K562 (cell line): Measurements from ENCODE around the gene CDPF1. TPM values are rescaled to one million over a fixed set of nuclear protein-coding genes. Genes with fewer than 3 reads are reported as not detected.

Source experiments
- CEBPG ChIP-seq, 3 experiments: fragments of 200-800 bp in 1 of 3; sonication (Bioruptor generic) in 1 of 3; sonication (generic) in 1 of 3; formaldehyde crosslinking in 1 of 3; IDR thresholded peaks in 2 of 3; conservative IDR thresholded peaks in 1 of 3; 2 replicates each; pipeline versions ENCODE4 v1.6.1 to v1.8.0; 2016 to 2022; ENCODE audit warnings: missing compliant biosample characterization in 2 of 3, missing genetic modification characterization in 2 of 3, mild to moderate bottlenecking in 1 of 3, missing genetic modification reagents in 1 of 3
- E2F1 ChIP-seq: sonication (generic); formaldehyde crosslinking; IDR thresholded peaks from 2 replicates; pipeline ENCODE4 v1.8.1; 2023; ENCODE audit warnings: mild to moderate bottlenecking, missing genetic modification reagents, moderate library complexity
- FOSL1 ChIP-seq: fragments of 200-800 bp; sonication (Bioruptor generic); conservative IDR thresholded peaks from 2 replicates; pipeline ENCODE4 v1.6.1; 2016; ENCODE audit warnings: missing genetic modification characterization, missing compliant biosample characterization
- FOXK2 ChIP-seq, 2 experiments: fragments of 450-650 bp; IDR thresholded peaks in 1 of 2; conservative IDR thresholded peaks in 1 of 2; 2 replicates each; pipeline ENCODE4 v1.6.1; 2016; ENCODE audit warnings: low read depth in 2 of 2, mild to moderate bottlenecking in 1 of 2
- HOXB6 ChIP-seq: fragments of 250-450 bp; sonication (Bioruptor Pico); IDR thresholded peaks from 2 replicates; pipeline ENCODE4 v1.5.1; 2022; ENCODE audit warnings: mild to moderate bottlenecking, borderline replicate concordance
- IFI16 ChIP-seq: fragments of 250-450 bp; sonication (Bioruptor Pico); IDR thresholded peaks from 2 replicates; pipeline ENCODE4 v2.1.2; 2022; ENCODE audit warnings: mild to moderate bottlenecking, inconsistent platforms
- ILK ChIP-seq: fragments of 450-650 bp; IDR thresholded peaks from 2 replicates; pipeline ENCODE4 v1.6.1; 2016; ENCODE audit warnings: missing genetic modification characterization, low read depth, mild to moderate bottlenecking, missing compliant biosample characterization, moderate library complexity, borderline replicate concordance
- KDM2B ChIP-seq: fragments of 250-450 bp; sonication (Bioruptor Pico); IDR thresholded peaks from 2 replicates; pipeline ENCODE4 v1.8.0; 2021; ENCODE audit warnings: mild to moderate bottlenecking, moderate library complexity
- KLF13 ChIP-seq: fragments of 450-650 bp; IDR thresholded peaks from 2 replicates; pipeline ENCODE4 v1.6.1; 2016; ENCODE audit warnings: missing genetic modification characterization, low read depth, mild to moderate bottlenecking, missing compliant biosample characterization, moderate library complexity, borderline replicate concordance
- MAZ ChIP-seq, 2 experiments: fragments of 450-650 bp in 1 of 2; sonication (generic) in 1 of 2; formaldehyde crosslinking; IDR thresholded peaks in 1 of 2; conservative IDR thresholded peaks in 1 of 2; 2 replicates each; pipeline versions ENCODE4 v1.4.0 to v1.5.0; 2020; ENCODE audit warnings: mild to moderate bottlenecking in 1 of 2, missing genetic modification reagents in 1 of 2
- MBD1 ChIP-seq: fragments of 250-450 bp; sonication (Bioruptor Pico); IDR thresholded peaks from 2 replicates; pipeline ENCODE4 v1.8.0; 2022; ENCODE audit warnings: inconsistent platforms
- NCOA4 ChIP-seq: fragments of 450-650 bp; IDR thresholded peaks from 2 replicates; pipeline ENCODE4 v1.6.1; 2018; ENCODE audit warnings: mild to moderate bottlenecking; ENCODE audit not compliant: partially characterized antibody
- RBM14 ChIP-seq: fragments of 200-400 bp; formaldehyde crosslinking; IDR thresholded peaks from 2 replicates; pipeline ENCODE4 v1.6.1; 2018; ENCODE audit warnings: low read depth, mild to moderate bottlenecking, low read length, moderate library complexity, borderline replicate concordance; ENCODE audit not compliant: insufficient read depth
- RBM22 ChIP-seq: fragments of 200-400 bp; formaldehyde crosslinking; IDR thresholded peaks from 2 replicates; pipeline ENCODE4 v1.6.1; 2018; ENCODE audit warnings: low read length, low read depth; ENCODE audit not compliant: poor library complexity, severe bottlenecking
- RBM25 ChIP-seq: fragments of 200-400 bp; formaldehyde crosslinking; IDR thresholded peaks from 2 replicates; pipeline ENCODE4 v1.6.1; 2018; ENCODE audit warnings: low read length, low read depth, moderate library complexity; ENCODE audit not compliant: severe bottlenecking
- SIN3A ChIP-seq, 2 experiments: fragments of 150-350 bp in 1 of 2; IDR thresholded peaks; 2 replicates each; pipeline ENCODE4 v1.6.1; 2011 to 2016; ENCODE audit warnings: borderline replicate concordance in 2 of 2, low read depth in 2 of 2, low read length in 2 of 2, mild to moderate bottlenecking in 2 of 2, moderate library complexity in 2 of 2; ENCODE audit not compliant: control insufficient read depth in 1 of 2
- TARDBP ChIP-seq: fragments of 450-650 bp; IDR thresholded peaks from 2 replicates; pipeline ENCODE4 v1.6.1; 2016
- ZC3H4 ChIP-seq: sonication (generic); formaldehyde crosslinking; IDR thresholded peaks from 2 replicates; pipeline ENCODE4 v1.9.0; 2021; ENCODE audit warnings: missing genetic modification reagents, borderline replicate concordance
- ZNF197 ChIP-seq: fragments of 200-800 bp; sonication (Bioruptor generic); IDR thresholded peaks from 2 replicates; pipeline ENCODE4 v1.6.1; 2016; ENCODE audit warnings: low read depth, missing genetic modification characterization, missing compliant biosample characterization
- ZNF347 ChIP-seq: fragments of 450-650 bp; formaldehyde crosslinking; IDR thresholded peaks from 2 replicates; pipeline ENCODE4 v1.4.0; 2020; ENCODE audit warnings: low read depth, mild to moderate bottlenecking, moderate library complexity
- ZNF717 ChIP-seq: fragments of 250-450 bp; sonication (Bioruptor Pico); IDR thresholded peaks from 2 replicates; pipeline ENCODE4 v1.5.0; 2021
- ZNF77 ChIP-seq: fragments of 250-450 bp; sonication (Bioruptor Pico); IDR thresholded peaks from 2 replicates; pipeline ENCODE4 v1.5.0; 2020
- polyA plus RNA-seq, 8 experiments: library from polyadenylated mRNA; depleted of rRNA in 4 of 8; stranded (reverse) in 5 of 8; unstranded in 3 of 8; fragments of >200 nt; fragmentation: Nextera tagmentation in 2 of 8; fragmentation: Illumina TruSeq in 1 of 8; extraction: Ambion mirVana in 2 of 8; extraction: Trizol in 1 of 8; gene quantifications; 2 replicates each; pipeline versions ENCODE4 v1.2.1 to v1.2.3, GENCODE V29; 2011 to 2014; ENCODE audit warnings: inconsistent platforms in 1 of 8, missing spikeins in 1 of 8
- total RNA-seq, 7 experiments: library from RNA; depleted of rRNA in 6 of 7; stranded (reverse); fragments of >200 nt in 6 of 7; fragmentation: Illumina TruSeq in 2 of 7; extraction: Trizol in 2 of 7; gene quantifications; 2 replicates each; pipeline versions ENCODE4 v1.2.1 to v1.2.3, GENCODE V29; 2011 to 2021; ENCODE audit warnings: low replicate concordance in 1 of 7

The CDPF1 gene
- total and polyA plus RNA-seq, 9 of the 15 experiments (the other 6 are each of a cell fraction or from before 2014, with no cell fraction given) = 0.84 to 19.5 (median 9.1) TPM

DNA sequence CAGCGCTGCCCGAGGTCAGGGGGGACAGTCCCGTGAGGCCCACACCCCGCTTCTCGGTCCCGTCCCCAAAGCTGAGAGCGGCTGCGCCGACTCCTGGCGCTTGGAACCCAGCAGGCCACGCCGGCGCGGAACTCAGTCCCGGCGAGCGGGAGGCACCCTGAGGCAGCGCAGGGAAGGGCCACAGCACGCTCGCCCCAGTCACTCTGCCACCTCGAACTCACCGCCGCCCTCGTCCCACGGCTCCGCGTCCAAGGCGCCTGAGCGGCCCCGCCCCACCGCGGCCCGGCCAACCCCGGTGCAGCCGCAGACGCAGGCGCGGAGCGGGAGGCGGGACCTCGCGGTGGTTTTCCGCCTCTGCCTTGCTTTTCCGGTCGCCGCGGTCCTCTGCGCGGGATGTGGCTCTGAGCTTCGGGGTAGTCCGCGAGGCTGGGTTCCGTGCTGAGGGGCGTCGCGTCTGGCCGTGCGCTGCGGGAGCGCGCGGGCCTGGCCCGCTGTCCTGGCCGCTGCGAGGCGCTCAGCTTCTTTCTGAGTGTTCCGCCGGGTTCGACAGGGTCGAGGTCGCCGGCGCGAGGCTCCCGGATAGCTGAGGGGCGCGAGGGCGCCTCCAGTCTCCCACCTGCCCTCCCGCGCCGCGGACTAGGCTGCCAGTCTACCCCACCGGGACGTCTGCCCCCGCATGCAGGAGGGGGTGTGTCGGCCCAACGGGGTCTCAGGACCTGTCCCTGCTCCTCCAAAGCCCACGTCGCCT lies at the start of gene CDPF1 (continued):
- TF ChIP-seq RBM22 = no peak
- peak in 1 of 2 experiments; percentile 67; a peak in 3 of 4 replicates for TF ChIP-seq MAZ (CRISPR knock-in tag; conservative IDR thresholded peaks at IDR 0.05 in 1 of 2, IDR thresholded peaks at IDR 0.05 in 1 of 2)
- peak; percentile 59 for TF ChIP-seq RBM25
- TF ChIP-seq ZNF77 (CRISPR knock-in tag) = no peak
- TF ChIP-seq IFI16 (CRISPR knock-in tag) = no peak
- no peak for TF ChIP-seq CEBPG (CRISPR knock-in tag; IDR thresholded peaks at IDR 0.05)
- TF ChIP-seq CEBPG (tag; conservative IDR thresholded peaks at IDR 0.05 in 1 of 2, IDR thresholded peaks at IDR 0.05 in 1 of 2) = no peak
- TF ChIP-seq NCOA4 = no peak
- no peak for TF ChIP-seq FOSL1 (tag)
- no peak for TF ChIP-seq MBD1 (CRISPR knock-in tag)
- no peak for TF ChIP-seq KDM2B (CRISPR knock-in tag)
- no peak for TF ChIP-seq TARDBP
- TF ChIP-seq ZNF347 (CRISPR knock-in tag) = no peak
- TF ChIP-seq ZC3H4 (CRISPR knock-in tag) = no peak
- TF ChIP-seq HOXB6 (CRISPR knock-in tag) = no peak
- no peak; a peak in 1 of 4 replicates for TF ChIP-seq SIN3A (IDR thresholded peaks at IDR 0.05; ENCODE audit: borderline replicate concordance in 2 of 2, control insufficient read depth in 1 of 2, low read depth in 2 of 2, low read length in 2 of 2)
- TF ChIP-seq FOXK2 (conservative IDR thresholded peaks at IDR 0.05 in 1 of 2, IDR thresholded peaks at IDR 0.05 in 1 of 2; ENCODE audit: low read depth in 2 of 2) = no peak
- TF ChIP-seq RBM14 = no peak
- TF ChIP-seq ZNF197 (CRISPR knock-in tag) = no peak
- no peak for TF ChIP-seq ILK (tag)
- no peak for TF ChIP-seq KLF13 (tag)
- no peak for TF ChIP-seq E2F1 (CRISPR knock-in tag)
- TF ChIP-seq ZNF717 (CRISPR knock-in tag) = no peak
